Measurements from ENCODE around the gene CDH24. TPM values are rescaled to one million over a fixed set of nuclear protein-coding genes. Genes with fewer than 3 reads are reported as not detected.

Gene CDH24
- polyA plus RNA-seq, 1 donor (not counting 4 experiments of a cell fraction or from before 2014, with no cell fraction given) = 3.9 TPM

DNA sequence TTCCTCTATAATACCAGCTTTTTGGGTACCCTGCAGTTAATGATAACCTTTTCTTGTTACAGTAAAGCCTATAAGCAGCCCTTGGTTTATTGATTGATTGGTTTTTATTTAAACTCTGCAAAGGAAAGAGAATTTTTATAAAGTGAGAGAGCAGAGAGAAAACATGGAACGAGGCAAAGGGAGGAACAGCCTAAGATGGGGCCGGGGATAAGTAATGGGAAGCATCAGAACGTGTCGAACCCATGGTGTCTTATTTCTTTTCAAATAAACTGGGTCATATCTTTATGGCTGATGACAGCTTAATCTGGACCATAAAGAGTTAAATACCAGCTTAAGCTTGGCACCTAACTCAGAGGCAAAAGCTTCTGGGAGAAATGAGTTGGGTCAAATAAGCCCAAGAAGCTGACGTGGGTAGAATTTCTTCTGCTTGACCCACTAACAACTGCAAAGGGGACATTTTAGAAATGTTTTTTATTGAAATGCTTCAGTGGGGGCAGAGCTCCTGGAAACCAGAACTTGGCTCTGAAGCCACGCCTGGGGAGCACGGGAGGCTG, 35.4 kb downstream of the CDH24 start:
- Histone ChIP-seq H3K27me3 (ENCODE audit: control insufficient read depth, extremely low read depth, insufficient read depth, low read length) (no peaks in the 10 kb centered on the region), H3K9me3 (ENCODE audit: control insufficient read depth, low read depth, low read length) (no peaks in the 10 kb centered on the region), H3K4me3 (ENCODE audit: control insufficient read depth in 2 of 3, extremely low read depth in 1 of 3, insufficient read depth in 2 of 3, low read depth in 1 of 3, low read length in 3 of 3) (no peak overlapping the region), H2AFZ (ENCODE audit: control insufficient read depth, low read length) (no peak overlapping the region), H3K27ac (ENCODE audit: control insufficient read depth, insufficient read depth, low read length) (no peak overlapping the region), H3K36me3 (ENCODE audit: control insufficient read depth in 2 of 2, extremely low read depth in 1 of 2, insufficient read depth in 2 of 2, low read length in 2 of 2) (peaks cover 8% of the 10 kb centered on the region in 2 experiments), H3K79me2 (ENCODE audit: control insufficient read depth, insufficient read depth, low read length) (no peaks in the 10 kb centered on the region), H3K9ac (ENCODE audit: control insufficient read depth, extremely low read depth, insufficient read depth, low read length) (no peak overlapping the region), H3K9me1 (ENCODE audit: control insufficient read depth, extremely low read depth, insufficient read depth, low read length) (no peaks in the 10 kb centered on the region), H3K4me1 (ENCODE audit: control insufficient read depth, extremely low read depth, insufficient read depth, low read length) (no peaks in the 10 kb centered on the region), H3K4me2 (ENCODE audit: control insufficient read depth, extremely low read depth, insufficient read depth, low read depth, low read length) (no peak overlapping the region), H4K20me1 (ENCODE audit: control insufficient read depth, extremely low read depth, insufficient read depth, low read length) (no peaks in the 10 kb centered on the region)
- FAIRE-seq (no peak), DNase-seq (ENCODE audit: low read depth, low spot score) (no peak)
- dilution Hi-C loops (cut with MboI; ENCODE audit: extremely low pct_ligation_motif_present, low sequenced_read_pairs) = no loop called here
- TF ChIP-seq, protein P1, sequence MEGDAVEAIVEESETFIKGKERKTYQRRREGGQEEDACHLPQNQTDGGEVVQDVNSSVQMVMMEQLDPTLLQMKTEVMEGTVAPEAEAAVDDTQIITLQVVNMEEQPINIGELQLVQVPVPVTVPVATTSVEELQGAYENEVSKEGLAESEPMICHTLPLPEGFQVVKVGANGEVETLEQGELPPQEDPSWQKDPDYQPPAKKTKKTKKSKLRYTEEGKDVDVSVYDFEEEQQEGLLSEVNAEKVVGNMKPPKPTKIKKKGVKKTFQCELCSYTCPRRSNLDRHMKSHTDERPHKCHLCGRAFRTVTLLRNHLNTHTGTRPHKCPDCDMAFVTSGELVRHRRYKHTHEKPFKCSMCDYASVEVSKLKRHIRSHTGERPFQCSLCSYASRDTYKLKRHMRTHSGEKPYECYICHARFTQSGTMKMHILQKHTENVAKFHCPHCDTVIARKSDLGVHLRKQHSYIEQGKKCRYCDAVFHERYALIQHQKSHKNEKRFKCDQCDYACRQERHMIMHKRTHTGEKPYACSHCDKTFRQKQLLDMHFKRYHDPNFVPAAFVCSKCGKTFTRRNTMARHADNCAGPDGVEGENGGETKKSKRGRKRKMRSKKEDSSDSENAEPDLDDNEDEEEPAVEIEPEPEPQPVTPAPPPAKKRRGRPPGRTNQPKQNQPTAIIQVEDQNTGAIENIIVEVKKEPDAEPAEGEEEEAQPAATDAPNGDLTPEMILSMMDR (optimal IDR thresholded peaks at IDR 0.05 in 1 of 3, IDR thresholded peaks at IDR 0.05 in 1 of 3, conservative IDR thresholded peaks at IDR 0.05 in 1 of 3; ENCODE audit: extremely low read depth in 1 of 3, insufficient read depth in 2 of 3, low read length in 3 of 3) = no peak
- TF ChIP-seq EZH2 (IDR thresholded peaks at IDR 0.05; ENCODE audit: low read length) = no peak

DNA sequence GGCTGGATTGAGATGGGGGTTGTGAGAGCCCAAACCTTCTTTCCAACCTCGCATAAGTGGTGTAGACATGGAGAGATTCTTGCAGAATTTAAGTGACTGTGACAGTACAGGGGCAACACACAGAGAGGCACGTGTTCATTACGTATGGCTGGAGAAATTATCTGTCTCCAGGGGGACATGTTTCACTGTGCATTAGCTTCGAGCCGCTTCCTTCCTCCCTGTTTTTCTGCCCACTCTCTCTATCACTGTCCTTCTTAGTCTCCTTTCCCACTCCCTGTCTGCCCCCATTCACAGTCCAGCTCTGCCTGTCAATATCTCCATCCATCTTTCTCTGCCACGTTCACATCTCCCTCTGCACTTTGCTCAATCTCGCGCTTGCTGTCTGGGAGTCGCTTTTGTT, 35.9 kb downstream of the CDH24 start:
- Histone ChIP-seq H3K36me3 (ENCODE audit: control insufficient read depth in 2 of 2, extremely low read depth in 1 of 2, insufficient read depth in 2 of 2, low read length in 2 of 2) (peaks cover 8% of the 10 kb centered on the region in 2 experiments), H2AFZ (ENCODE audit: control insufficient read depth, low read length) (no peak overlapping the region), H3K79me2 (ENCODE audit: control insufficient read depth, insufficient read depth, low read length) (no peaks in the 10 kb centered on the region), H3K4me1 (ENCODE audit: control insufficient read depth, extremely low read depth, insufficient read depth, low read length) (no peaks in the 10 kb centered on the region), H3K27me3 (ENCODE audit: control insufficient read depth, extremely low read depth, insufficient read depth, low read length) (no peaks in the 10 kb centered on the region), H3K4me2 (ENCODE audit: control insufficient read depth, extremely low read depth, insufficient read depth, low read depth, low read length) (no peak overlapping the region), H3K9ac (ENCODE audit: control insufficient read depth, extremely low read depth, insufficient read depth, low read length) (no peak overlapping the region), H4K20me1 (ENCODE audit: control insufficient read depth, extremely low read depth, insufficient read depth, low read length) (no peaks in the 10 kb centered on the region), H3K4me3 (ENCODE audit: control insufficient read depth in 2 of 3, extremely low read depth in 1 of 3, insufficient read depth in 2 of 3, low read depth in 1 of 3, low read length in 3 of 3) (no peak overlapping the region), H3K9me3 (ENCODE audit: control insufficient read depth, low read depth, low read length) (no peaks in the 10 kb centered on the region), H3K9me1 (ENCODE audit: control insufficient read depth, extremely low read depth, insufficient read depth, low read length) (no peaks in the 10 kb centered on the region), H3K27ac (ENCODE audit: control insufficient read depth, insufficient read depth, low read length) (no peak overlapping the region)
- FAIRE-seq (no peak), DNase-seq (ENCODE audit: low read depth, low spot score) (no peak)
- dilution Hi-C loops (cut with MboI; ENCODE audit: extremely low pct_ligation_motif_present, low sequenced_read_pairs) = no loop called here
- TF ChIP-seq, protein P1 (optimal IDR thresholded peaks at IDR 0.05 in 1 of 3, IDR thresholded peaks at IDR 0.05 in 1 of 3, conservative IDR thresholded peaks at IDR 0.05 in 1 of 3; ENCODE audit: extremely low read depth in 1 of 3, insufficient read depth in 2 of 3, low read length in 3 of 3) = no peak
